ENCODE results near the gene TAF1C. TPM values are rescaled to one million over a fixed set of nuclear protein-coding genes. Genes with fewer than 3 reads are reported as not detected.

The TAF1C gene
- total RNA-seq, 2 experiments from 2014 or later: 44.4 to 45.7 TPM

- POLR2A ChIA-PET: interaction anchor here (0.5 kb wide), 1 partner anchor 501 kb away, joined by 3 read pairs; no protein-coding TSS in a partner anchor
- Mint-ChIP-seq H3K27ac (no peak overlapping the region), H3K27me3 (no peaks in the 10 kb centered on the region), H3K4me3 (no peak overlapping the region), H3K36me3 (ENCODE audit: low read depth) (peaks cover 27% of the 10 kb centered on the region), H3K9me3 (ENCODE audit: low read depth) (no peaks in the 10 kb centered on the region), H3K4me1 (peaks cover 29% of the 10 kb centered on the region)
- intact Hi-C loops (cut with DNase I, micrococcal nuclease): no loop called here
- CTCF ChIA-PET: interaction anchor here (0.9 kb wide), 1 partner anchor 100 kb away, joined by 4 read pairs; no protein-coding TSS in a partner anchor
- DNase-seq (no peak), ATAC-seq (no peak)
Observed at GRCh38 chr16:84181144-84181915, 5.5 kb downstream of the TAF1C start.

DNA sequence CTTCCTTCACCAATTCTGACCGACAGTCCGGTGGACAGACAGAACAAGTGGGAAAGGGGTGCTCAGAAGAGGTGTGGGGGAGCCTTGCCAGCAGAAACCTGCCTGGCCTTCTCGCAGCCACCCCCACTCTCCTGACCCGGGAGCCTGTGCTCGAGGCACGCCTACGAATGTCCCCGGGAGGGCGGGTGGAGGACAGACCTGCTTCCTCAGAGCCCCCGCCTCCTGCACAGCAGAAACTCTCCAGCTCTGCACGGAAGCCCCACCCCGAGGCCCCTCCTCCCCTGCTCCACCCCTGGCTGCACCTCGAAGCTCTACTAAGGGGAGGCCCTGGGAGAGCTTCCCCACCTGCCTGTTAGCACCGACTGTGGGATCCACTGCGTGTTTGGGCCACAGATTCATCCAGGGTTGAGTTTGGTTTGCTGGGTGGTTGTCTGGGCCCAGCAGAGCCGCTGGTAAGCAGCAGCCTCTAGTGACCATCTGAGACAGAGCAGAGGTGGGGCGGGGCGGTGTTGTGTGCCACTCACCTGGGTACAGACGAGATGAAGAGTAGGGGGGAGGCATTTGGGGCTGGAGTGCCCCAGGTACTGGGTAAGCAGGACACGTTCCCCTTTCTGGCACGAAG is 6.2 kb downstream of the TAF1C start:
- no peaks in the 10 kb centered on the region for H3K9me3 Mint-ChIP-seq (ENCODE audit: low read depth)
- ChIA-PET CTCF (interaction anchor here (0.9 to 1.6 kb wide), 2 partner anchors 99 to 119 kb away, joined by 3 to 4 read pairs; no protein-coding TSS in a partner anchor), POLR2A (no interaction called here)
- peaks cover 27% of the 10 kb centered on the region for H3K36me3 Mint-ChIP-seq (ENCODE audit: low read depth)
- H3K4me1 Mint-ChIP-seq: peaks cover 26% of the 10 kb centered on the region
- no peak overlapping the region for H3K27ac Mint-ChIP-seq
- ATAC-seq: no peak
- DNase-seq: no peak
- H3K27me3 Mint-ChIP-seq: no peaks in the 10 kb centered on the region
- intact Hi-C loops (cut with DNase I, micrococcal nuclease): no loop called here
- no peak overlapping the region for H3K4me3 Mint-ChIP-seq

DNA sequence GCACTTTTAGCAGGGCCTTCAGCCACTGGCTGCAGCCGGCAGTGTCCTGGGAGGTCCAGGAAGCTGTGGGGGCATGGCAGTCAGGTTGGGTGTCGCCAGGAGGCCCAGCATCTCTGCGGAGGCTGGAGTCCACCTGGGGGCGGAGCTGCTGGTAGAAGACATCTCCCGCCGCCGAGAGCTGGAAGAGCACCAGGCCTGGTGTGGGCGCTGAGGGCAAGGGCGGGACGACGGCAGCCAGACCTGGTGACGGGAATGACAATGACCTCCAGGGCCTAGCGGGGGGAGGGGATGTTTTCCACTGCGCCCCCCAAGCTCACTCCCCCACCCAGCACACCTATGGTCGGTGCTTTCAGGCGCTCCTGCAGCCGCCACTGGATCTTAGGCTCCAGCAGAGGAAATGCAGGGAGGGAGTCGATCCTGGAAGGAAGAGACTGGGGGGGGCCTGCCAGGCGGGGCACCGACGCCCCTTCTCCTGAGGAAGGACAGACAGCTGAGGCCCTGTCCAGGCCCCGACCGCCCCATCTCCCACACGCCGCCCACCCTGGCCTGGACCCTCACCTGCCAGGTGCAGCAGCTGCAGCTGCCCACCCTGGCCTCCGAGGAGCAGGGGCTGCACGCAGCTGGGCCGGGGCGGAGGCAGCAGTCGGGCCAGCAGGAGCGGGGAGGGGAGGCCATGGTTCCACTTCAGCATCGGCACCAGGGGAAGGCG is 7.1 kb downstream of the TAF1C start:
- no peak overlapping the region for H3K27ac Mint-ChIP-seq

GRCh38 chr16:84178892-84179611 is 7.8 kb downstream of the TAF1C start:
- DNase-seq (no peak), ATAC-seq (no peak)
- Mint-ChIP-seq H3K36me3 (ENCODE audit: low read depth) (peaks cover 15% of the 10 kb centered on the region), H3K4me3 (no peak overlapping the region), H3K4me1 (peaks cover 19% of the 10 kb centered on the region), H3K27me3 (no peaks in the 10 kb centered on the region), H3K9me3 (ENCODE audit: low read depth) (no peaks in the 10 kb centered on the region), H3K27ac (no peak overlapping the region)
- intact Hi-C loops (cut with DNase I, micrococcal nuclease): loop anchor here in 1 of 2 experiments (5.0 kb wide), 1 partner anchor 37 kb away; no protein-coding TSS in a partner anchor
- ChIA-PET POLR2A (interaction anchor here (1.0 kb wide), 1 partner anchor 75 kb away, joined by 6 read pairs; no protein-coding TSS in a partner anchor), CTCF (interaction anchor here (1.0 to 7.7 kb wide), 4 partner anchors 8 to 118 kb away, joined by 3 to 100 read pairs (median 5); partner anchors contain the start of gene TAF1C)

More for the DNA sequence above, 7.1 kb downstream of the TAF1C start:
- H3K4me1 Mint-ChIP-seq: peaks cover 23% of the 10 kb centered on the region
- intact Hi-C loops (cut with DNase I, micrococcal nuclease): loop anchor here in 1 of 2 experiments (5.0 kb wide), 1 partner anchor 37 kb away; no protein-coding TSS in a partner anchor
- peaks cover 22% of the 10 kb centered on the region for H3K36me3 Mint-ChIP-seq (ENCODE audit: low read depth)
- no peak for ATAC-seq
- H3K4me3 Mint-ChIP-seq: no peak overlapping the region
- H3K27me3 Mint-ChIP-seq: no peaks in the 10 kb centered on the region
- H3K9me3 Mint-ChIP-seq (ENCODE audit: low read depth): no peaks in the 10 kb centered on the region
- CTCF ChIA-PET: interaction anchor here (1.5 to 7.7 kb wide), 3 partner anchors 7 to 118 kb away, joined by 3 to 100 read pairs (median 7); partner anchors contain the start of gene TAF1C
- no peak for DNase-seq
- POLR2A ChIA-PET: no interaction called here

- Mint-ChIP-seq H3K9me3 (ENCODE audit: low read depth) (no peaks in the 10 kb centered on the region), H3K4me3 (no peak overlapping the region), H3K27ac (peak overlapping the region; percentile 77), H3K4me1 (peaks cover 19% of the 10 kb centered on the region), H3K27me3 (no peaks in the 10 kb centered on the region), H3K36me3 (ENCODE audit: low read depth) (peaks cover 11% of the 10 kb centered on the region)
- no peak for DNase-seq
- intact Hi-C loops (cut with DNase I, micrococcal nuclease): loop anchor here in 1 of 2 experiments (5.0 kb wide), 1 partner anchor 36 kb away; no protein-coding TSS in a partner anchor
- ChIA-PET POLR2A (interaction anchor here (0.8 to 1.0 kb wide), 3 partner anchors 9 to 74 kb away, joined by 3 to 6 read pairs (median 3); partner anchors contain the start of gene TAF1C), CTCF (interaction anchor here (0.6 to 7.7 kb wide), 6 partner anchors 9 to 92 kb away, joined by 3 to 100 read pairs (median 5); partner anchors contain the start of gene TAF1C)
- no peak for ATAC-seq
Observed at GRCh38 chr16:84178146-84178765, 8.6 kb downstream of the TAF1C start.

GRCh38 chr16:84177741-84178073 is 9.2 kb downstream of the TAF1C start:
- Mint-ChIP-seq H3K36me3 (ENCODE audit: low read depth) (peaks cover 8% of the 10 kb centered on the region), H3K27ac (peak overlapping the region; percentile 77), H3K4me1 (peaks cover 19% of the 10 kb centered on the region), H3K27me3 (no peaks in the 10 kb centered on the region), H3K4me3 (no peak overlapping the region), H3K9me3 (ENCODE audit: low read depth) (no peaks in the 10 kb centered on the region)
- DNase-seq: peak; percentile 41
- ChIA-PET CTCF (interaction anchor here (0.6 to 7.7 kb wide), 6 partner anchors 9 to 179 kb away, joined by 3 to 100 read pairs (median 4); partner anchors contain the start of gene TAF1C), POLR2A (interaction anchor here (0.8 kb wide), 2 partner anchors 9 to 24 kb away, joined by 3 read pairs; partner anchors contain the start of gene TAF1C)
- peak; percentile 67 for ATAC-seq
- intact Hi-C loops (cut with DNase I, micrococcal nuclease): loop anchor here in 1 of 2 experiments (5.0 kb wide), 1 partner anchor 35 kb away; no protein-coding TSS in a partner anchor

GRCh38 chr16:84176192-84177053 is 10.4 kb downstream of the TAF1C start:
- Mint-ChIP-seq H3K27ac (no peak overlapping the region), H3K4me1 (peaks cover 19% of the 10 kb centered on the region), H3K9me3 (ENCODE audit: low read depth) (no peaks in the 10 kb centered on the region), H3K36me3 (ENCODE audit: low read depth) (peaks cover 8% of the 10 kb centered on the region), H3K27me3 (peaks cover 2% of the 10 kb centered on the region), H3K4me3 (no peak overlapping the region)
- no peak for DNase-seq
- ChIA-PET POLR2A (no interaction called here), CTCF (interaction anchor here (0.6 to 7.7 kb wide), 14 partner anchors 9 to 529 kb away, joined by 3 to 100 read pairs (median 4); partner anchors contain the start of genes MBTPS1 and TAF1C)
- ATAC-seq: no peak
- intact Hi-C loops (cut with DNase I, micrococcal nuclease): loop anchor here in 1 of 2 experiments (5.0 kb wide), 1 partner anchor 34 kb away; no protein-coding TSS in a partner anchor

DNA sequence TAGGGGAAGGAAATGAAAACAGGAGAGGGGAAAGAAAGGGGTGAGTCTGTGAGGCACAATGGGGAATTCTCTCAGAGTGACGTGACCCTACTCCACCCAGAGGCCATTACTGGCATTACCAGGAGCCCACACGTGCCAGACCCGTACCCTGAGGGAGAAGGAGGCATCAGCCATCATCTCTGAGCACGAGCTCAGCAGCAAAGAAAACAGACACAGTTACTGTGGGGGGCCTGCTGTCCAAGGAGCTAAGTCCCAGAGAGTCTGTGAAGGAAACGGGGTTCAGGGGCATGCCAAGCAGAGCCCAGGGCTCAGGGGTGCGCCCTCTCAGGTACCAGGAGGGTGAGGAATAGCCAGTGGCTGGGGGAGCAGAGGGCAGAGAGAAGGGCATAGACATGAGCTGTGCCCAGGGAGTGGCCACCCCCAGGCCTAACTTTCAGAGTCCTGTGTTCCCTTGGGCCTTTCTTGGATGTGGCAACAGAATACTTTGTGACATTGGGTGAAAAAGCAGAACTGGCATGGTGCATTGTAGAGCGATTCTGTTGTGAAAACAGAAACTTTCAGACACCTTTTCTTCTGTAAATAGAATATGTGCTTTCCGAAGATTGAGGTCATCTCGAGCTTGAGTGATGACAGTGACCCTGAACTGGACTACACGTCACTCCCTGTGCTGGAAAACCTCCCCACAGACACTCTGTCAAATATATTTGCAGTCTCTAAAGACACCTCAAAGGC is 11.3 kb downstream of the TAF1C start:
- Mint-ChIP-seq H3K4me3 (no peak overlapping the region), H3K36me3 (ENCODE audit: low read depth) (peaks cover 8% of the 10 kb centered on the region), H3K4me1 (peaks cover 19% of the 10 kb centered on the region), H3K27me3 (peaks cover 2% of the 10 kb centered on the region), H3K9me3 (ENCODE audit: low read depth) (no peaks in the 10 kb centered on the region), H3K27ac (no peak overlapping the region)
- POLR2A ChIA-PET: interaction anchor here (1.0 kb wide), 1 partner anchor 12 kb away, joined by 3 read pairs; the partner anchor contains the start of gene TAF1C
- ATAC-seq (peak; percentile 93), DNase-seq (peak; percentile 81)
- CTCF ChIA-PET: interaction anchor here (0.6 to 7.7 kb wide), 16 partner anchors 9 to 530 kb away, joined by 3 to 100 read pairs (median 4); partner anchors contain the start of genes MBTPS1 and TAF1C
- intact Hi-C loops (cut with DNase I, micrococcal nuclease): loop anchor here (1.0 to 5.0 kb wide), 5 partner anchors 33 to 219 kb away; partner anchors contain the start of gene MBTPS1 (in 1 of the 2)

GRCh38 chr16:84174396-84174795 is 12.5 kb downstream of the TAF1C start:
- H3K4me1 Mint-ChIP-seq: peaks cover 19% of the 10 kb centered on the region
- no peaks in the 10 kb centered on the region for H3K9me3 Mint-ChIP-seq (ENCODE audit: low read depth)
- CTCF ChIA-PET: interaction anchor here (1.1 to 7.7 kb wide), 7 partner anchors 8 to 88 kb away, joined by 3 to 100 read pairs (median 10); partner anchors contain the start of genes MBTPS1 and TAF1C

More at GRCh38 chr16:84174396-84174795, 12.5 kb downstream of the TAF1C start:
- Mint-ChIP-seq H3K27me3 (peaks cover 7% of the 10 kb centered on the region), H3K36me3 (ENCODE audit: low read depth) (peaks cover 8% of the 10 kb centered on the region), H3K27ac (no peak overlapping the region), H3K4me3 (no peak overlapping the region)
- no peak for ATAC-seq
- intact Hi-C loops (cut with DNase I, micrococcal nuclease): loop anchor here in 1 of 2 experiments (2.0 kb wide), 1 partner anchor 58 kb away; the partner anchor contains the start of gene MBTPS1
- no peak for DNase-seq
- POLR2A ChIA-PET: no interaction called here
